Activated T-helper 1 cell treated with Interleukin-2 at 50 U/mL for 16 hours (primary cell): ENCODE measurements around the gene SLC39A5.
"Not testable (repeated sequence)": the region's sequence is repeated elsewhere in the genome, so short reads cannot be mapped to it uniquely, and the experiment has no call there.

ENCODE experiments used
- DNase-seq: peaks from one replicate; pipeline ENCODE4 v3.0.0-alpha.2; 2020; ENCODE audit warnings: low read depth

SLC39A5 gene

DNA sequence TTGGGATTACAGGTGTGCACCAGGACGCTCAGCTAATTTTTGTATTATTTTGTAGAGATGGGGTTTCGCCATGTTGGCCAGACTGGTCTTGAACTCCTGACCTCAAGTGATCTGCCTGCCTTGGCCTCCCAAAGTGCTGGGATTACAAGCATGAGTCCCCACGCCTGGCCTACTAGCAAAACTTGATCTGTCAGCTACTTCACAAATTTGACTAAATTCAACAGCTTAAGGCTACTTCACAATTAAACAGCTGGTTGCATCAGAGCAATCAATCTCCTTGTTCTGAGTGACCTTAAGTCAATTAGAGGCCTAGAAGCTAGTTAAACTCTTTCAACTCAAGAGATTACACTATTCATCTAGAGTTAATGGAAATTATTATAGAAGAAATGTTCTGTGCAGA is 49.1 kb downstream of the SLC39A5 start:
- DNase-seq = no peak

DNA sequence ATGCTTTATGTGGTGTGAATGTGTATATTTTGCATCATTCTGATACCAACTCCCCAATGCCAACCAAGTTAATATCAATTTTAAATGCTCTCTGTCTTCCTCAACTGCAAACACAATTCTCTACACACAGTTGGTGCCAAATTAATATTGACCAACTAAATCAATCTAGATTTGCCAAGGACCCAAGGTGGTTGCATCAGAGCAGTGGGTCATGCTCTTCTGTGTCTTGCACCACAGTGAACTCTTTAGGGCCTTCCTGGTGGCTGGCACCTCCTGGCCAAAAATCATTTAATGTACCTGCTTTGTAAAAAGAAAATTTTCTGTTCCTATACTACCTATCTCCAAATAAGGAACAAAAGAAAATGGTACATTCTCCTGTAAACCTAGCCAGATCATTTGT is 51.0 kb downstream of the SLC39A5 start:
- no peak for DNase-seq

DNA sequence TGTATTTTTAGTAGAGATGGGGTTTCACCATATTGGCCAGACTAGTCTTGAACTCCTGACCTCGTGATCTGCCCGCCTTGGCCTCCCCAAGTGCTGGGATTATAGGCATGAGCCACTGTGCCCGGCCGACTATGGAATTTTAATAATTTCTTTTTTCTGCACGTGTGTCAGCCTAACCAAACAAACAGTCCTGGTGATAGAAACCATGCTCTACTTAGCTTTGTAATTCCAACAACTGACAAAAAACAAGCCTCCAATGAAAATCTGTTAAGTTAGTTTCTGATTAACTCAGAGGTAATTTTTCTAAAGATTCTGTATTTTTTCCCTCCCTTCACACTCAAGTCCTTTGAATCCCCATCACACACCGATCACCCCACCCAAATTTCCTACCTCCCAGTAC is 52.2 kb downstream of the SLC39A5 start:
- DNase-seq = no peak

DNA sequence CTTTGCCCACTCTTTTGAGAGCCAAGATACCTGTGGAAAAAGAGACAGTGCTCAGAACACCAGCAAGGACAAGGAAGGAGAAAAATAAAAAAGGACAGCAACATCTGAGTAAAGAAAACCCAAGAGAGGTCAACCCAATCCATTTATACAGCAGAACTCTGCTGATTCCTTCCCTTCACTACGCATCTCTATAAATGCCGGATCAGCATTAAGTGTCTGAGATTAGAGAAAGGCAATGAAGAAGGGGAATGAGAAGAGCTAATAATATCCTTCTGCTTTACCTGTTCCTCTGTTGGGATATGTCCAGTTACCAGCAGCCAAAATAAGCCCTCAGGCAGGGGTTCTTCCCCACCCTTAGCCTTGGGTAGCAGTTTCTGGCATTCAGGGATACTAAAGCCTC is 52.7 kb downstream of the SLC39A5 start:
- DNase-seq = no peak

DNA sequence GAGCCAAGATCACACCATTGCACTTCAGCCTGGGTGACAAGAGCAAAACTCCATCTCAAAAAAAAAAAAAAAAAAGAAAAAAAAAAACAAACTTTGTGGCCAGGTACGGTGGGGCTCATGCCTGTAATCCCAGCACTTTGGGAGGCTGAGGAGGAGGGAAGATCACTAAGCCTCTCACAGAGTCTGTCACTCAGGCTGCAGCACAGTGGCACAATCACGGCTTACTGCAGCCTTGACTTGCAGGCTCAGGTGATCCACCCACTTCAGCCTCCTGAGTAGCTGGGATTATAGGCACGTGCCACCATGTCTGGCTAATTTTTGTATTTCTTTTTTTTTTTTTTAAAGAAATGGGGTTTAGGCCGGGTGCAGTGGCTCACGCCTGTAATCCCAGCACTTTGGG is 54.4 kb downstream of the SLC39A5 start:
- DNase-seq = not testable (repeated sequence)

DNA sequence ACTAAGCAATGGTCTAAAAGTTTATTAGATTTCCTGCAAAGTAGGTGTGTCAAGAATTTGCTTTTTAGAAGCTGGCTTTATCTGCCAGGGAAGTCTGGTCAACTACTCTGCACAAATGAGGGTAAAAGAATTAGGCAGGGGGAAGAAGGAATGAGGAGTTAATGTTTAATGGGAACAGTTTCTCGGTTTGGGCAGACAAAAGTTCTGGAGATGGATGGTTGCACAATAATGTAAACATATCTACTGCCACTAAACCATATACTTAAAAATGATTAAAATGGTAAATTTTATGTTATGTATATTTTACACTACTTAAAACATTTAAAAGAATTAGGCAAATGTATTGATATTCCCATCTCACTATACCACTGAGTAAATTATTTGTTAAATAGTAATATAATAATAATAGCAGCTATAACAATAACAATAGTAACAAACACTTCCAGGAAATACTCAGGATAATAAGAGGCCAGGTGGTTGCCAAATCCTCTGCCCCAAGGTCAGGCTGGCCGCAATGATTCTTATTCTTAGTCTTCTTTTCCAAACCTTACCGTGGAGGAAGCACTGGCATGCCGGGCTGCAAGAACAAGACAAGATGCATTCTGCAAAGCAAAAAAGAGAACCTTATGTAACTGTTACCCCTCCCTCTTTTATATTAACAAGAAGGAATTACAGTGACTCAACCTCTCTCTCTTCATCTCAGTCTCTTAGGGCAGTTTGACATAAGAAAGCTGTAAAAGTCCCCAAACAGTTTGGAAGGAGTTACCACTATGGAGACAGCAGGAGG is 56.4 kb downstream of the SLC39A5 start:
- no peak for DNase-seq
